HCT116 (cell line): ENCODE data around the gene APIP. TPM values are rescaled to one million over a fixed set of nuclear protein-coding genes. Genes with fewer than 3 reads are reported as not detected.

Source experiments
- ATAC-seq: fragments of 200-7000 bp; cut with Tn5 transposase; 2 replicates; pipeline ENCODE4 v1.9.1; 2020; ENCODE audit warnings: mild to moderate bottlenecking, moderate library complexity
- BruUV-seq: library from RNA; stranded (reverse); fragments of 400-500 nt; replicated peaks from 2 replicates; lab custom pipeline; 2021; lab: Mats Ljungman, UMichigan
- CTCF ChIA-PET: fragments of 300-600 bp; sonication (Branson Sonifier 250); formaldehyde crosslinking; loops from one replicate; lab custom pipeline; 2021; ENCODE audit warnings: antibody characterized with exemption; lab: Charles Lee
- POLR2A ChIA-PET: fragments of 300-600, 350-600 bp; sonication (Branson Sonifier 250); formaldehyde crosslinking; loops from one replicate; lab custom pipeline; 2021; ENCODE audit warnings: antibody characterized with exemption; lab: Charles Lee
- RAD21 ChIA-PET, 2 experiments: fragments of 300-600 bp; sonication (Branson Sonifier 250); formaldehyde crosslinking; loops; one replicate each; lab custom pipeline; 2023; ENCODE audit warnings: low total read pairs in 2 of 2; ENCODE audit not compliant: uncharacterized antibody in 2 of 2, unreplicated experiment in 2 of 2, low non-redundant PET in 1 of 2; lab: Charles Lee
- DNase-seq: peaks from one replicate; pipeline ENCODE4 v3.0.0-alpha.2; 2010; ENCODE audit warnings: low read depth, low spot score
- H2AFZ ChIP-seq: fragments of 200-600 bp; shearing (Covaris generic), sonication (generic); 2 replicates; pipeline ENCODE4 v1.6.1; 2017; ENCODE audit warnings: low read depth, mixed run types, mixed read lengths, antibody characterized with exemption, low read length; ENCODE audit not compliant: poor library complexity, severe bottlenecking
- H3K27ac ChIP-seq: 2 replicates; pipeline ENCODE4 v1.5.1; 2012; ENCODE audit warnings: low read depth, low read length
- H3K27me3 ChIP-seq: fragments of 200-600 bp; sonication (generic); 2 replicates; pipeline ENCODE4 v1.6.1; 2016; ENCODE audit warnings: mixed run types, low read length, mixed read lengths; ENCODE audit not compliant: insufficient read depth
- H3K36me3 ChIP-seq, 2 experiments: fragments of 200-500 bp in 1 of 2; fragments of 200-600 bp in 1 of 2; sonication (Bioruptor generic) in 1 of 2; sonication (generic) in 1 of 2; 2 replicates each; pipeline versions ENCODE4 v1.5.1 to v1.6.1; 2014 to 2016; ENCODE audit warnings: low read length in 2 of 2, inconsistent platforms in 1 of 2, mixed read lengths in 1 of 2, mixed run types in 1 of 2; ENCODE audit not compliant: insufficient read depth in 2 of 2, control insufficient read depth in 1 of 2
- H3K4me1 ChIP-seq, 2 experiments: fragments of 200-600 bp in 1 of 2; sonication (generic) in 1 of 2; 2 replicates each; pipeline versions ENCODE4 v1.5.1 to v1.6.1; 2012 to 2017; ENCODE audit warnings: low read length in 2 of 2, inconsistent platforms in 1 of 2, mild to moderate bottlenecking in 1 of 2, mixed read lengths in 1 of 2, mixed run types in 1 of 2, moderate library complexity in 1 of 2; ENCODE audit not compliant: insufficient read depth in 2 of 2, control insufficient read depth in 1 of 2
- H3K4me2 ChIP-seq: fragments of 200-600 bp; sonication (generic); 2 replicates; pipeline ENCODE4 v1.6.1; 2017; ENCODE audit warnings: mixed run types, low read length, mixed read lengths
- H3K4me3 ChIP-seq, 2 experiments: fragments of 200-600 bp in 1 of 2; sonication (generic) in 1 of 2; replicated peaks in 1 of 2; 2 replicates each; pipeline ENCODE4 v1.5.1; 2011 to 2016; ENCODE audit warnings: low read length in 2 of 2, control low read depth in 1 of 2, low read depth in 1 of 2, mild to moderate bottlenecking in 1 of 2, mixed read lengths in 1 of 2, mixed run types in 1 of 2
- H3K79me2 ChIP-seq: fragments of 200-600 bp; sonication (generic); 2 replicates; pipeline ENCODE4 v1.6.1; 2017; ENCODE audit warnings: mild to moderate bottlenecking, mixed run types, low read length, moderate library complexity, mixed read lengths; ENCODE audit not compliant: insufficient read depth
- H3K9ac ChIP-seq: fragments of 200-600 bp; sonication (generic); 2 replicates; pipeline ENCODE4 v1.6.1; 2016; ENCODE audit warnings: low read length, mixed read lengths
- H3K9me2 ChIP-seq: fragments of 200-600 bp; sonication (generic), shearing (Covaris generic); 2 replicates; pipeline ENCODE4 v1.6.1; 2017; ENCODE audit warnings: mixed run types, mild to moderate bottlenecking, moderate library complexity; ENCODE audit not compliant: insufficient read depth
- H3K9me3 ChIP-seq, 2 experiments: fragments of 200-500 bp in 1 of 2; fragments of 200-600 bp in 1 of 2; sonication (Bioruptor generic) in 1 of 2; sonication (generic) in 1 of 2; 2 replicates each; pipeline ENCODE4 v1.6.1; 2014 to 2017; ENCODE audit warnings: low read length in 2 of 2, mixed read lengths in 2 of 2, inconsistent platforms in 1 of 2, low read depth in 1 of 2, mild to moderate bottlenecking in 1 of 2, mixed run types in 1 of 2, moderate library complexity in 1 of 2; ENCODE audit not compliant: control insufficient read depth in 1 of 2, insufficient read depth in 1 of 2
- H4K20me1 ChIP-seq: fragments of 200-600 bp; sonication (generic), shearing (Covaris generic); 2 replicates; pipeline ENCODE4 v1.6.1; 2017; ENCODE audit warnings: mixed run types, mild to moderate bottlenecking, moderate library complexity; ENCODE audit not compliant: insufficient read depth
- EZH2 ChIP-seq: fragments of 200-600 bp; sonication (generic); IDR thresholded peaks from 2 replicates; pipeline ENCODE4 v1.6.1; 2017; ENCODE audit warnings: antibody characterized with exemption, mixed run types
- EZH2phosphoT487 ChIP-seq: fragments of 200-600 bp; IDR thresholded peaks from 2 replicates; pipeline ENCODE4 v1.6.1; 2018; ENCODE audit warnings: antibody characterized with exemption, borderline replicate concordance
- POLR2A ChIP-seq: IDR thresholded peaks from 2 replicates; pipeline ENCODE4 v1.7.0; 2011; ENCODE audit warnings: borderline replicate concordance; ENCODE audit not compliant: insufficient read depth, insufficient read length; ENCODE audit errors: extremely low read depth
- SIN3A ChIP-seq: IDR thresholded peaks from 2 replicates; pipeline ENCODE4 v1.6.1; 2012; ENCODE audit warnings: low read depth
- SRF ChIP-seq: IDR thresholded peaks from 2 replicates; pipeline ENCODE4 v1.6.1; 2012; ENCODE audit warnings: low read depth
- TCF7L2 ChIP-seq: IDR thresholded peaks from 2 replicates; pipeline ENCODE4 v1.7.0; 2011; ENCODE audit warnings: borderline replicate concordance, inconsistent platforms; ENCODE audit not compliant: insufficient read depth, insufficient read length; ENCODE audit errors: extremely low read depth
- YY1 ChIP-seq: IDR thresholded peaks from 2 replicates; pipeline ENCODE4 v1.6.1; 2011; ENCODE audit warnings: low read length, low read depth, moderate library complexity, mild to moderate bottlenecking; ENCODE audit not compliant: insufficient replicate concordance; ENCODE audit errors: extremely low read depth
- intact Hi-C: fragments of 100-400 bp; cut with micrococcal nuclease; formaldehyde crosslinking; loops from 2 replicates; pipeline ENCODE4 v1.10.0; 2022
- total RNA-seq: library from RNA; stranded (reverse); gene quantifications from one replicate; pipeline ENCODE4 v1.2.1, GENCODE V29; 2021; ENCODE audit not compliant: unreplicated experiment
- TF ChIP-seq, protein P1 (sequence below): IDR thresholded peaks from 2 replicates; pipeline ENCODE4 v1.6.1; 2011; ENCODE audit warnings: mild to moderate bottlenecking, low read length, moderate library complexity; ENCODE audit not compliant: insufficient replicate concordance; ENCODE audit errors: extremely low read depth

The APIP gene
- total RNA-seq, 1 experiment from 2014 or later, result 41.2 TPM

DNA sequence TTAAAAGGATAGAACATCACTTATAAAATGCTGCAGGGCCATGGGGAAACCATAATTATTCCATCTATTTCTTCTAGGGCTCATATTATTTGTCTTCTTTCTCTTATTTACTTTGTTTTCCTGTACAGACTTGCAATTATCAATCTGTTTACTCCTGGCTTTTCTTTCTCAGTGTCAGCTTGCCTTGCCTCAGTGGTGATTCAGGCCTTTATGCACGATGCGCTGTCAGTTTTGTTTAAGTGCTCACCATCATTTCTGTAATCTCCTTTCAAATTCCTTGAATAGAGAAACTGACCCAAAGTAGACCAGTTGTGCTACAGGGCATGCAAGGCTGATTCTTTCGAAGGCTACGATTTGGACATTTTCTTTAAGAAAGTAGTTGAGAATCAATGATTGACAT, 5.0 kb upstream of the APIP start:
- H3K9me3 ChIP-seq, result no peaks in the 10 kb centered on the region
- POLR2A ChIA-PET, result no interaction called here
- no peak for TF ChIP-seq YY1
- TF ChIP-seq EZH2phosphoT487, result no peak
- TF ChIP-seq SRF, result no peak
- no peak for TF ChIP-seq POLR2A
- TF ChIP-seq TCF7L2, result no peak
- TF ChIP-seq SIN3A, result no peak
- TF ChIP-seq, protein P1, sequence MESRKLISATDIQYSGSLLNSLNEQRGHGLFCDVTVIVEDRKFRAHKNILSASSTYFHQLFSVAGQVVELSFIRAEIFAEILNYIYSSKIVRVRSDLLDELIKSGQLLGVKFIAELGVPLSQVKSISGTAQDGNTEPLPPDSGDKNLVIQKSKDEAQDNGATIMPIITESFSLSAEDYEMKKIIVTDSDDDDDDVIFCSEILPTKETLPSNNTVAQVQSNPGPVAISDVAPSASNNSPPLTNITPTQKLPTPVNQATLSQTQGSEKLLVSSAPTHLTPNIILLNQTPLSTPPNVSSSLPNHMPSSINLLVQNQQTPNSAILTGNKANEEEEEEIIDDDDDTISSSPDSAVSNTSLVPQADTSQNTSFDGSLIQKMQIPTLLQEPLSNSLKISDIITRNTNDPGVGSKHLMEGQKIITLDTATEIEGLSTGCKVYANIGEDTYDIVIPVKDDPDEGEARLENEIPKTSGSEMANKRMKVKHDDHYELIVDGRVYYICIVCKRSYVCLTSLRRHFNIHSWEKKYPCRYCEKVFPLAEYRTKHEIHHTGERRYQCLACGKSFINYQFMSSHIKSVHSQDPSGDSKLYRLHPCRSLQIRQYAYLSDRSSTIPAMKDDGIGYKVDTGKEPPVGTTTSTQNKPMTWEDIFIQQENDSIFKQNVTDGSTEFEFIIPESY, result no peak
- TF ChIP-seq EZH2, result no peak
- TF ChIP-seq, all 23 proteins: peak for 0
- no TSS peak for BruUV-seq
- Histone ChIP-seq H3K4me2 (no peak overlapping the region), H3K36me3 (peaks cover 3% of the 10 kb centered on the region in 2 experiments; a peak in 1 of 4 replicates), H3K4me1 (peaks cover 2 to 9% of the 10 kb centered on the region in 2 experiments; a peak in 3 of 4 replicates), H4K20me1 (no peaks in the 10 kb centered on the region), H3K4me3 (no peak overlapping the region), H2AFZ (no peak overlapping the region), H3K27ac (no peak overlapping the region), H3K27me3 (no peaks in the 10 kb centered on the region), H3K9ac (no peak overlapping the region), H3K9me2 (no peaks in the 10 kb centered on the region), H3K79me2 (peaks cover 80% of the 10 kb centered on the region)
- intact Hi-C loops, result loop anchor here (10.0 kb wide), 1 partner anchor 244 kb away; no protein-coding TSS in a partner anchor
- ChIA-PET RAD21 (no interaction called here), CTCF (no interaction called here)
- ATAC-seq (no peak), DNase-seq (no peak)
